Fibroblast of skin of back (primary cell): Measurements from ENCODE around the gene GIPR.
"Not testable (repeated sequence)": the region's sequence is repeated elsewhere in the genome, so short reads cannot be mapped to it uniquely, and the experiment has no call there.

Experiments used
- DNase-seq: peaks from one replicate; pipeline ENCODE4 v3.0.0-alpha.2; 2013

Gene GIPR

DNA sequence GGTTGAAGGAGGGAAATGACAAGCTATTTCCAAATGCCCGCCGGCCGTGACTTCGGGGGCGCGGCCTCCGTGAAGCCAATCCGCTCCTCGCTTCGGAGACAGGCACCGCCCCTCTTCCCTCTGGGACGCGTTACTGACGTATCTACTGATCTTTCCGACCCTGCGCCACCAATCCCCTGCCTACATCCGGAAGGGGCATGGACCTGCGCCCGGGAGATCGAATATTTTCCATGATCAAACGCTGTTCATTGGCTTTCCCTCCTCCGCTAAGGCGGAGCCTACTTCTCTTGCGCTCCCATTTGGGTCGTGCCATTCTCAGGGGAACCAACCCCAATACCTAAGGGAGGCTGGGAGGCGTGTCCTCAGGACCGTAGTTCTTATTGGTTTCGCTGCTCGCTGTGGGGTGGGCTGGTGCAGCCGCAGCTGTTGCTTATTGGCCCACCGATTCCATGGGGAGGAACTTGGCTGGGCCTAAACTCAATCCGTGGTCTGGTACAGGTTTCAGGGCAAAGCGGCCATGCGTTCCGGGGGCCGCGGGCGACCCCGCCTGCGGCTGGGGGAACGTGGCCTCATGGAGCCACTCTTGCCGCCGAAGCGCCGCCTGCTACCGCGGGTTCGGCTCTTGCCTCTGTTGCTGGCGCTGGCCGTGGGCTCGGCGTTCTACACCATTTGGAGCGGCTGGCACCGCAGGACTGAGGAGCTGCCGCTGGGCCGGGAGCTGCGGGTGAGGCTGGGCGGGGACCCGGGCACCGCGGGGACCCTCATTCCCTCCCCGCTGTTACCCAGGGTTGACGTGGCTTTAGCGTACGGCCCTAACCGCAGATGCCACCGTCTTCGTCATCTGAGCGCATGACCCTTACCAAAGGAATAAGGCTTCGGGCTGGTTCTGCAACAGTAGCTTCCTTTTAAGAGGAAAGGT lies 24.4 kb downstream of the GIPR start, which contains the start of gene QPCTL:
Gene QPCTL, plus strand, starts transcription at position 480 of the 919 bp plus-strand sequence. Its CDS starts 38 bp downstream, at position 518.
- DNase-seq, result peak; percentile 100

DNA sequence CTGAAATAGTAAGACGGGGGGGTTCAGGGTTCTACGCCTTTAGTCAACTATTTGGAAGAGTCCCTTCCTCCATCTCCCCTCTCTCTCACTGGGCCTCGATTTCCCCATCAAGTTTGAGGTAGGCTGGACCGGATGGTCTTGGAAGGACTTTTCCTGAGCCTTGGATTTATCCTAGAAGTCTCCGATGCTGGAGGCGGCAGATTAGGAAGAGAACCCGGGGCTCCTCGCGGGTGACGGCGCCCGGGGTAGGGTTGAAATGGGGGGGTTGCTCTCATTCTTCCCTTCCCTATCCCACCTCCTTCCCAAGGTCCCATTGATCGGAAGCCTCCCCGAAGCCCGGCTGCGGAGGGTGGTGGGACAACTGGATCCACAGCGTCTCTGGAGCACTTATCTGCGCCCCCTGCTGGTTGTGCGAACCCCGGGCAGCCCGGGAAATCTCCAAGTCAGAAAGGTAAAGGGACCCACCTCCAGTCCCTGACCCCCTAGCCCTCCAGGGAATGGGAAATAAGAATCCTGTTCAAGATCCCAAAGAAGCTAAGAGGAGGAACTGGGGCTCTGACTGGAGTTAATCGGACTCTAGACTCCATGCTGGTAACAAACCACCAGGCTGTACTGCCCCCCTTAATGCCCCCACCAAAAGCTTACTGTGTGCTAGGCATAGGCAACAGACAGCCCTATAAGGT lies 25.2 kb downstream of the GIPR start:
- DNase-seq, result peak; percentile 71

GRCh38 chr19:45701676-45702075 lies 33.7 kb downstream of the GIPR start:
- no peak for DNase-seq

GRCh38 chr19:45705115-45705514 lies 37.1 kb downstream of the GIPR start:
- no peak for DNase-seq

DNA sequence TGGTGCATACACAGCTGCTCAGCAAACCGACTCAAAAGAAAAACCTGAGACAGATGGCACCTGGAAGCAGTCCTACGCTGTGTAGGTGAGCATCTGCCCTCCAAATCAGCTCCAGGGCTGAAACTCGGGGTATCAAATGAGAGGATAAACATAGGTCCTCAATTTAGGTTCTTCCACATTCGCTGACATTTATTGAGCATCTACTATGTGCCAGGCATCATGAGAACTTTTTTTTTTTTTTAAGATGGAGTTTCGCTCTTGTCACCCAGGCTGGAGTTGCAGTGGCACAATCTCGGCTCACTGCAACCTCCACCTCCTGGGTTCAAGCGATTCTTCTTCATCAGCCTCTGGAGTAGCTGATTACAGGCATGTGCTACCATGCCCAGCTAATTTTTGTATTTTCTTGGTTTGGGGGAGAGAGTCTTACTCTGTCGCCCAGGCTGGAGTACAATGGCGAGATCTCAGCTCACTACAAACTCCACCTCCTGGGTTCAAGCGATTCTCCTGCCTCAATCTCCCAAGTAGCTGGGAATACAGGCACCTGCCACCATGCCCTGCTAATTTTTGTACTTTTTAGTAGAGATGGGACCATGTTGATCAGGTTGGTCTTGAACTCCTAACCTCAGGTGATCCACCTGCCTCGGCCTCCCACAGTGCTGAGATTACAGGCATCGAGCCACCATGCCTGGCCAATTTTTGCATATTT lies 37.8 kb downstream of the GIPR start:
- no peak for DNase-seq

GRCh38 chr19:45710356-45711130 lies 42.5 kb downstream of the GIPR start:
- no peak for DNase-seq

- no peak for DNase-seq
Measured at GRCh38 chr19:45711851-45712698, 44.1 kb downstream of the GIPR start.

- no peak for DNase-seq
Measured at GRCh38 chr19:45712699-45713067, 44.7 kb downstream of the GIPR start.

- DNase-seq, result no peak
Measured at GRCh38 chr19:45713141-45713540, 45.1 kb downstream of the GIPR start.

DNA sequence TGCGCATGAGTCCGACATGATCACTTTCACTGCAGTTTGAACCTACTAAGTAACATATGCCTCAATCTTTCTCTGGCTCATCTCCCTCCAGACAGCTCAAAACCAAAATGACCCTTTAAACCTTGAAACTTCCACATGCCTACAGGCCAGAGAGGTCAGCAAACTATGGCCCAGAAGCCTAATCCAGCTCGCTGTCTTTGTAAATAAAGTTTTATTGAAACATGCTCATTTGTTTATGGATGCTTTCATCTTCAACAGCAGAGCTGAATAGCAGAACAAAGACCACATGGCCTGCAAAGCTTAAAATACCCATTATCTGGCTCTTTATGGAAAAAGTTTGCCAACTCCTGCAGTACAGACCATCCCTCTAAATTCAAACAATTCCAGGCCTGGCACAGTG lies 47.1 kb downstream of the GIPR start:
- DNase-seq, result no peak

DNA sequence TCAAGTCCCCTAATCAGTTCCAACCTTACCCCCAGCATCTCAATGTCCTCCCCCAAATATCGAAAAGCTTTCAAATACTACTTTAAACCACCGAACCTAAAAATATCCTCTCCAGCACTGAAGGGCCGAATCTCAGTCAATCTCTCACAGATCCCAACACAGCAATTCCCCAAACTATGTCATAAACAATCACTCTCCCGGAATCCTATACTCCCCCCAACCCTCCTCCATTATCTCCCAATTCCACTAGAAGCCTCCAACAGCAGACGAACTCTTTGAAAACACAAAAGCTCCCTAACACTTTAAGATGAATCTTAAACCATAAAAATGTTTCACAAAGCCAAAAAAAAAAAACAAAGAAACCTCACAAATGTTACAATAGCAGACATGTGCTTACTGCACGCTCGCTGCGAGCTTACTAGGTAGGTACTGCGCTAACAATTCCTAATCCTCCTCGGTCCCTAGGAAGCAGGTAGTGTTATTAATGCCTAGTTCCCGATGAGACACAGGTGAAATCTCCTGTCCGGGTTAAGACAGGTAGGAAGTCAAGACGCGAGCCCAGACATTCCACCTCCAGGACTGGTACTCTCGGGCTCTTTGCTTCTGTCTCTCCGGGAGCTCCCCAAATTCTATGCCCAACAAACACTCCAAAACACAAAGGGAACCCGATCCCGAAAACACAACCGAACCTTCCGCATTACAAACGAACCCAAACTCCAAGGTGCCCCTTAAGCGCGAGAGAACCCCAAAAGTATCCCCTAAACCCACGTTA lies 48.5 kb downstream of the GIPR start:
- no peak for DNase-seq

DNA sequence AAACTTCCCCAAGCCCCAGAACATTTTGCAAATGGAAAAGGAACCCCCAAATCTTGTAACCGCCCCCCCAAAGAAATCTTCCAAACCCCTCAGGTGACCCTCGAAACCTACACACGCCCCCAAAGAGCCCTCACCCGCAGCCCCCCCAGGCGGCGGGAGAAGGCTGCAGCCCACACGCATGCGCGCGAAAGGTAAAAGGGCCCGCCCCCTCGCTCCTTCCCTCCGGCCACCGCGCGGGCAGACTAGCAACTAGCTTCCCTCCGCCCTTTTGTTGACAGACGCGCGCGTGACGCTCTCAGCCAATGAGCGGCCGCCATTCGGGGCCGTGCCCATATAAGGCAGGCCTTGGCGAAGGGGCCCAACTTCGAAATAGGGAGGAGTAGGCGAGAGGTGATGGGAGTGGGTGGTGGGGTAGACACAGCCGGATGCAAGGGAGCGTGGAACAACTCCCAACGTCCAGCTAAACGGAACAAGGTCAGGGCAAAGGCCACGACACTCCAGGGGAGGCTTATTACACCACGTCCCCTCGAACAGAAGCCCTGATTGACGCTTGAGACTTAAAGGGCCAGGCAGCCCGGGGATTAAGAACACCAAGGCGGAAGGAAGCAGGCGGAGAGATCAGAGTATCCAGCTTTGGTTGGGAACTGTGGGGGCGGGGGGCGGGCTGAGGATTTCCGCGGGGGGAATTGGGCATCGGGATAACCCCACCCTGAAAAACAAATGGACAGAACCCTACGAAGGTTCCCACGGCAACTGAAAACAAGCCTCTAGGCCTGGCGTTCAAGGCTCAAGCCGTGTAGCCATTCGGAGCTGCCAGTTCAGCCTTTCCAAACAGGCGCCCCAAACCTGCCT lies 49.3 kb downstream of the GIPR start:
- DNase-seq, result peak; percentile 99

- no peak for DNase-seq
Measured at GRCh38 chr19:45717983-45718650, 50.1 kb downstream of the GIPR start.

DNA sequence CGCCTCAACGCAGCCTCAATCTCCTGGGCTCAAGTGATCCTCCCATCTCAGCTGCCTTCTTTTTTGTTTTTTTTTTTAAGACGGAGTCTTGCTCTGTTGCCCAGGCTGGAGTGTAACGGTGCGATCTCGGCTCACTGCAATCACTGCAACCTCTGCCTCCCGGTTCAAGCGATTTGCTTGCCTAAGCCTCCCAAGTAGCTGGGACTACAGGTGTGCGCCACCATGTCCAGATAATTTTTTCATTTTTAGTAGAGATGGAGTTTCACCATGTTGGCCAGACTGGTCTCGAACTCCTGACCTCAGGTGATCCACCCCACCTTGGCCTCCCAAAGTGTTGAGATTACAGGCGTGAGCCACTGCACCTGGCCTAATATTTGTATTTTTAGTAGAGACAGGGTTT lies 52.0 kb downstream of the GIPR start:
- DNase-seq, result not testable (repeated sequence)

- DNase-seq, result not testable (repeated sequence)
Measured at GRCh38 chr19:45728683-45729082, 60.7 kb downstream of the GIPR start.

DNA sequence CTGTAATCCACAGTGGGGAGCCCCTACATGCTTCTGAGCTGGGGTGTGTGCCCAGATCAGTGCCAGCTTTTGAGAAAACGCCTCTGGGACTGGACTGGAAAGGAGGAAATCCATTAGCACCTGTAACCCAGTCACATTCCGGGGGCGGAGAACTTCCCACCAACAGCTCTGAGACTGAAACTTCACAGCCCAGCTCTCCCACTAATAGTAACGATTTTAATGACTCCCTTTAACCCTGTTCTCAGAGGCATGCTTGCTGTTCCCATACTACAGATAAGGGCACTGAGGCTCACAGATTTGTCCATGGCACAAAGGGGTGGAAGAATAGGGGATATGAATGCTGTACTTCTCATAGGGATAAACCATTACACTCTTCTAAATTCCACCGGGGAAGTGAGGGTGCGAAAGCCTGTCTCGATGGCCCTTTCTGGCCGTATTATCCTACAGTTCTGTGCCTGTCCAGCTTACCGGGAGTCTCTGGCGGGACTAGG lies 61.8 kb downstream of the GIPR start:
- DNase-seq, result no peak

GRCh38 chr19:45730368-45731288 lies 62.6 kb downstream of the GIPR start, which contains the start of gene FBXO46:
Gene FBXO46, minus strand, starts transcription at chr19:45730896. Its CDS starts 17,401 bp downstream, at chr19:45713495.
- peak; percentile 99 for DNase-seq
